Measurements from ENCODE around the gene PRTN3. TPM values are rescaled to one million over a fixed set of nuclear protein-coding genes. Genes with fewer than 3 reads are reported as not detected.

The PRTN3 gene
- total RNA-seq, 6 donors from 2014 or later: 1.1 to 9.4 TPM; not detected in 4

DNA sequence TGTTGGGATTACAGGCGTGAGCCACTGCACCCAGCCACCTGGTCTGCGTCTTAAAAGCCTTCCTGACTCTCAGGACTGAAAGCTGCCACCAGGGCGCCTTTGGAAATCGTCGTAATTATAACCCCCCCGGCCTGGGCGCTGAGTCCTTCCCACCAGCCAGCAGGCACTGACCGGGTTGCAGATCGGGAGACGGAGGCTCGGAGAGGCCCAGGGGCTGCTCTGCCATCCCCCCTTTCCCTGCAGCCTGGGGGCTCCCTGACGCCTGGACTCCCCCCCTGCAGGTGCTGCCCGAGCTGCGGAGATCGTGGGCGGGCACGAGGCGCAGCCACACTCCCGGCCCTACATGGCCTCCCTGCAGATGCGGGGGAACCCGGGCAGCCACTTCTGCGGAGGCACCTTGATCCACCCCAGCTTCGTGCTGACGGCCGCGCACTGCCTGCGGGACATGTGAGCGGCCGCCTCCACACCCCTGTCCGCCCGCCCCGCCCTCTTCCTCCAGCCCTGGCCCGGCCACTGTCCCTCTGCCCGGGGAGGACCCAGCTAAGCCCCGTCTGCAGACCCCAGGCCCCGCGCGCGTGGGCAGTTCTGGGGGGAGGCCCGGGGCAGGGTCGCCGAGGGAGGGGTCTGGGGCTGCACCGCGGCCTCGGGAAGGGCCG, 2.5 kb downstream of the PRTN3 start:
- Histone ChIP-seq H3K9me3 (no peaks in the 10 kb centered on the region), H3K4me3 (peak overlapping the region in 3 of 4 donors; percentile 17 to 36 (median 34)), H3K27me3 (peaks cover 0 to 24% (median 9%) of the 10 kb centered on the region in 4 donors), H3K27ac (no peak overlapping the region), H3K36me3 (no peaks in the 10 kb centered on the region), H3K4me1 (peaks cover 11 to 25% (median 21%) of the 10 kb centered on the region in 4 donors)
- 3 to 10% methylated on average over 6 to 34 of the region's 46 CpGs for WGBS, 2 donors
- TF ChIP-seq EP300 (IDR thresholded peaks at IDR 0.05) (no peak), POLR2A (IDR thresholded peaks at IDR 0.05) (no peak)
- ATAC-seq (ENCODE audit: low FRiP score in 2 of 2) (peak in 1 of 2 donors; percentile 49), DNase-seq (peak; percentile 58 to 88)

DNA sequence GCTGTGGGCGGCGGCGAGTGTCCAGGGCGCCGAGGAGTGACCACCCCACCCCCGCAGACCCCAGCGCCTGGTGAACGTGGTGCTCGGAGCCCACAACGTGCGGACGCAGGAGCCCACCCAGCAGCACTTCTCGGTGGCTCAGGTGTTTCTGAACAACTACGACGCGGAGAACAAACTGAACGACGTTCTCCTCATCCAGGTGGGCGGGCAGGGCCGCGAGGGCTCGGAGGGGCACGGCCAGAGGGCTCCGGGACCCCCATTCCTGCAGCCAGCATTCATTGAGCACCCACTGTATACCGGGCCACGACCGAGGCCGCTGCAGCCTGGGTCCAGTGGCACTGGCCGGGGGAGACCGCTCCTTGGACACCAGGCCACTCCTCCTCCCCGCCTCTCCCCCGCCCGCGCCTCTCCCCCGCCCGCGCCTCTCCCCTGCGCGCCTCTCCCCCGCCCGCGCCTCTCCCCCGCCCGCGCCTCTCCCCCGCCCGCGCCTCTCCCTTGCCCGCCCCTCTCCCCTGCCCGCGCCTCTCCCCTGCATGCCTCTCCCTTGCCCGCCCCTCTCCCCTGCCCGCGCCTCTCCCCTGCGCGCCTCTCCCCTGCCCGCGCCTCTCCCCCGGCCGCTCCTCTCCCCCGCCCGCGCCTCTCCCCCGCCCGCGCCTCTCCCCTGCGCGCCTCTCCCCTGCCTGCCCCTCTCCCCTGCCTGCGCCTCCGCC, 3.2 kb downstream of the PRTN3 start:
- WGBS, 2 donors: 36% methylated on average over 5 of the region's 70 CpGs; no CpG with 5 or more reads in 1 of the 2 donors
- no peak for ATAC-seq (ENCODE audit: low FRiP score in 2 of 2)
- no peak for DNase-seq
- Histone ChIP-seq H3K27me3 (peaks cover 0 to 24% (median 9%) of the 10 kb centered on the region in 4 donors), H3K4me3 (peak overlapping the region in 3 of 4 donors; percentile 17 to 36 (median 34)), H3K9me3 (no peaks in the 10 kb centered on the region), H3K4me1 (peaks cover 11 to 27% (median 20%) of the 10 kb centered on the region in 4 donors), H3K27ac (no peak overlapping the region), H3K36me3 (no peaks in the 10 kb centered on the region)
- TF ChIP-seq, protein P1, sequence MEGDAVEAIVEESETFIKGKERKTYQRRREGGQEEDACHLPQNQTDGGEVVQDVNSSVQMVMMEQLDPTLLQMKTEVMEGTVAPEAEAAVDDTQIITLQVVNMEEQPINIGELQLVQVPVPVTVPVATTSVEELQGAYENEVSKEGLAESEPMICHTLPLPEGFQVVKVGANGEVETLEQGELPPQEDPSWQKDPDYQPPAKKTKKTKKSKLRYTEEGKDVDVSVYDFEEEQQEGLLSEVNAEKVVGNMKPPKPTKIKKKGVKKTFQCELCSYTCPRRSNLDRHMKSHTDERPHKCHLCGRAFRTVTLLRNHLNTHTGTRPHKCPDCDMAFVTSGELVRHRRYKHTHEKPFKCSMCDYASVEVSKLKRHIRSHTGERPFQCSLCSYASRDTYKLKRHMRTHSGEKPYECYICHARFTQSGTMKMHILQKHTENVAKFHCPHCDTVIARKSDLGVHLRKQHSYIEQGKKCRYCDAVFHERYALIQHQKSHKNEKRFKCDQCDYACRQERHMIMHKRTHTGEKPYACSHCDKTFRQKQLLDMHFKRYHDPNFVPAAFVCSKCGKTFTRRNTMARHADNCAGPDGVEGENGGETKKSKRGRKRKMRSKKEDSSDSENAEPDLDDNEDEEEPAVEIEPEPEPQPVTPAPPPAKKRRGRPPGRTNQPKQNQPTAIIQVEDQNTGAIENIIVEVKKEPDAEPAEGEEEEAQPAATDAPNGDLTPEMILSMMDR (IDR thresholded peaks at IDR 0.05): no peak
- no peak for TF ChIP-seq POLR2AphosphoS5 (IDR thresholded peaks at IDR 0.05)
- TF ChIP-seq EP300 (IDR thresholded peaks at IDR 0.05): no peak
- no peak for TF ChIP-seq POLR2A (IDR thresholded peaks at IDR 0.05)

DNA sequence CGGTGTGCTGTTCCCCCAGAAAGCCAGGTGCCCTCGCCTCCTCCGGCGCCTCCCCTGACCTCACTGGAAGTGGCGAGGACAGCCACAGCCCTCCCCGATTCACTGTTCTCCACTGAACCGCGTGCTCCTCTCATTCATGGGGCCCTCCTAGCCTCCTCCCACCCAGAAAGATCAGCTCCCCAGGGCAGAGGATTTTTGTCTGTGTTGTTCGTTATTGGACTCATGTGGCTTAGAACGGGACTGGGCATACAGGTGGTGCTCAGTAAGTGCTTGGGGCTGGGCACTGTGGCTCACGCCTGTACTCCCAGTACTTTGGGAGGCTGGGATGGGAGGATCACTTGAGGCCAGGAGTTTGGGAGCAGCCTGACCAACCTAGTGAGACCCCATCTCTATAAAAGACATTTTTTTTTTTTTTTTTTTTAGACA, 3.8 kb downstream of the PRTN3 start:
- no peaks in the 10 kb centered on the region for H3K9me3 ChIP-seq
- H3K27ac ChIP-seq: no peak overlapping the region
- H3K36me3 ChIP-seq: no peaks in the 10 kb centered on the region
- TF ChIP-seq EP300 (IDR thresholded peaks at IDR 0.05): no peak
- no peak for TF ChIP-seq POLR2A (IDR thresholded peaks at IDR 0.05)
- TF ChIP-seq, protein P1 (IDR thresholded peaks at IDR 0.05): no peak
- no peak for TF ChIP-seq POLR2AphosphoS5 (IDR thresholded peaks at IDR 0.05)
- H3K27me3 ChIP-seq: peaks cover 0 to 24% (median 9%) of the 10 kb centered on the region in 4 donors
- WGBS, 2 donors: 15 to 49% methylated on average over 5 to 10 of the region's 11 CpGs
- no peak for DNase-seq
- peaks cover 11 to 27% (median 16%) of the 10 kb centered on the region in 4 donors for H3K4me1 ChIP-seq
- ATAC-seq (ENCODE audit: low FRiP score in 2 of 2): no peak
- no peak overlapping the region for H3K4me3 ChIP-seq

DNA sequence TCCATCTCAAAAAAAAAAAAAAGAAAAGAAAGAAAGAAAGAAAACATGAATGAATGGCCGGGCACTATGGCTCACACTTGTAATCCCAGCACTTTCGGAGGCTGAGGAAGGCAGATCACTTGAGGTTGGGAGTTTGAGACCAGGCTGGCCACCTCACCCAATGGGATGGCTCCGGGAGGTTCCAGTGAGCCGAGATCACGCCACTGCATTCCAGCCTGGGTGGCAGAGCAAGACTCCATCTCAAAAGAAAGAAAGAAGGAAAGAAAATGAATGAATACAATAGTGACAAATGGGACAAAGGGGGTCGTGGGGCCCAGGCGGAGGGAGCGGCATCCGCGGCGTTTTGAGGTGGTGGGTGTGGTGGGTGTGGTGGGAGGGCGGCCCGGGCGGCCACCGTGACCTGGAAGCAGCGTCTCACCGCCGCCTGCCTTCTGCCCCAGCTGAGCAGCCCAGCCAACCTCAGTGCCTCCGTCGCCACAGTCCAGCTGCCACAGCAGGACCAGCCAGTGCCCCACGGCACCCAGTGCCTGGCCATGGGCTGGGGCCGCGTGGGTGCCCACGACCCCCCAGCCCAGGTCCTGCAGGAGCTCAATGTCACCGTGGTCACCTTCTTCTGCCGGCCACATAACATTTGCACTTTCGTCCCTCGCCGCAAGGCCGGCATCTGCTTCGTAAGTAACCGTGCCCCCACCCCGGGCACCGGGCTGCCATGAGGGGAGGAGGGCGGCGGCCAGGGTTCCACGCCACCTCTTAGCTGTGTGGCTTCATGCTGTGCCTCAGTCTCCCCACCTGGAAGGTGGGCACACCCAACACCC, 5.1 kb downstream of the PRTN3 start:
- Histone ChIP-seq H3K27ac (no peak overlapping the region), H3K27me3 (peaks cover 0 to 24% (median 9%) of the 10 kb centered on the region in 4 donors), H3K4me1 (peaks cover 17 to 28% (median 22%) of the 10 kb centered on the region in 4 donors), H3K4me3 (no peak overlapping the region), H3K9me3 (no peaks in the 10 kb centered on the region), H3K36me3 (no peaks in the 10 kb centered on the region)
- WGBS, 2 donors: 63 to 73% methylated on average over 25 to 28 of the region's 37 CpGs
- ATAC-seq (ENCODE audit: low FRiP score in 2 of 2): no peak
- DNase-seq: no peak
- TF ChIP-seq EP300 (IDR thresholded peaks at IDR 0.05): no peak
- TF ChIP-seq POLR2A (IDR thresholded peaks at IDR 0.05): no peak
- TF ChIP-seq POLR2AphosphoS5 (IDR thresholded peaks at IDR 0.05): no peak
- TF ChIP-seq, protein P1 (IDR thresholded peaks at IDR 0.05): no peak

Measured in upper lobe of left lung (tissue), 6 donors.